ENCODE data around the gene ARPC5L.

- TF ChIP-seq CTCF (conservative IDR thresholded peaks at IDR 0.05; ENCODE audit: low read depth, low read length) (no peak), EZH2 (IDR thresholded peaks at IDR 0.05; ENCODE audit: low read length, unreplicated experiment) (no peak)
Measured at GRCh38 chr9:124849801-124850200, 12.1 kb upstream of the ARPC5L start.

Measured in PC-3 (cell line).